ENCODE results near the gene PPM1L. TPM values are rescaled to one million over a fixed set of nuclear protein-coding genes. Genes with fewer than 3 reads are reported as not detected.
A peak's percentile ranks its signal among the peaks of the same experiment; 100 is the strongest.

PPM1L gene
- total RNA-seq, 1 experiment from 2014 or later = 0.41 TPM

GRCh38 chr3:160808838-160809237, 52.8 kb downstream of the PPM1L start:
- no peak for DNase-seq (ENCODE audit: low spot score)

- DNase-seq (ENCODE audit: low spot score) = no peak
Observed at GRCh38 chr3:160809453-160809852, 53.4 kb downstream of the PPM1L start.

GRCh38 chr3:160810362-160811236, 54.6 kb downstream of the PPM1L start:
- DNase-seq (ENCODE audit: low spot score) = no peak

GRCh38 chr3:160811237-160811548, 55.2 kb downstream of the PPM1L start:
- DNase-seq (ENCODE audit: low spot score) = no peak

- DNase-seq (ENCODE audit: low spot score) = no peak
Observed at GRCh38 chr3:160812304-160812703, 56.3 kb downstream of the PPM1L start.

GRCh38 chr3:160815280-160815679, 59.2 kb downstream of the PPM1L start:
- no peak for DNase-seq (ENCODE audit: low spot score)

- no peak for DNase-seq (ENCODE audit: low spot score)
Observed at GRCh38 chr3:160820022-160820421, 64.0 kb downstream of the PPM1L start.

GRCh38 chr3:160820430-160820829, 64.4 kb downstream of the PPM1L start:
- no peak for DNase-seq (ENCODE audit: low spot score)

- DNase-seq (ENCODE audit: low spot score) = no peak
Observed at GRCh38 chr3:160822936-160823335, 66.9 kb downstream of the PPM1L start.

- DNase-seq (ENCODE audit: low spot score) = no peak
Observed at GRCh38 chr3:160825311-160825800, 69.3 kb downstream of the PPM1L start.

GRCh38 chr3:160826408-160826807, 70.4 kb downstream of the PPM1L start:
- no peak for DNase-seq (ENCODE audit: low spot score)

GRCh38 chr3:160826991-160827390, 71.0 kb downstream of the PPM1L start:
- DNase-seq (ENCODE audit: low spot score) = no peak

- DNase-seq (ENCODE audit: low spot score) = no peak
Observed at GRCh38 chr3:160827516-160827915, 71.5 kb downstream of the PPM1L start.

- DNase-seq (ENCODE audit: low spot score) = no peak
Observed at GRCh38 chr3:160828880-160829279, 72.8 kb downstream of the PPM1L start.

GRCh38 chr3:160829486-160830009, 73.5 kb downstream of the PPM1L start:
- DNase-seq (ENCODE audit: low spot score) = no peak

- peak; percentile 31 for DNase-seq (ENCODE audit: low spot score)
Observed at GRCh38 chr3:160830796-160831195, 74.8 kb downstream of the PPM1L start.

- DNase-seq (ENCODE audit: low spot score) = no peak
Observed at GRCh38 chr3:160831401-160831800, 75.4 kb downstream of the PPM1L start.

- no peak for DNase-seq (ENCODE audit: low spot score)
Observed at GRCh38 chr3:160837394-160837980, 81.5 kb downstream of the PPM1L start.

GRCh38 chr3:160840590-160840989, 84.6 kb downstream of the PPM1L start:
- no peak for DNase-seq (ENCODE audit: low spot score)

GRCh38 chr3:160841455-160841854, 85.4 kb downstream of the PPM1L start:
- DNase-seq (ENCODE audit: low spot score) = no peak

GRCh38 chr3:160842021-160843005, 86.3 kb downstream of the PPM1L start:
- DNase-seq (ENCODE audit: low spot score) = no peak
